TTC549 (cell line): ENCODE measurements around the gene RAP1A.
"Not testable (repeated sequence)": the region's sequence is repeated elsewhere in the genome, so short reads cannot be mapped to it uniquely, and the experiment has no call there.

Source experiments
- FAIRE-seq: peaks from 2 replicates; lab custom pipeline; 2012; peaks lifted over from hg19 to GRCh38; lab: Jason Lieb, UNC

Gene RAP1A

DNA sequence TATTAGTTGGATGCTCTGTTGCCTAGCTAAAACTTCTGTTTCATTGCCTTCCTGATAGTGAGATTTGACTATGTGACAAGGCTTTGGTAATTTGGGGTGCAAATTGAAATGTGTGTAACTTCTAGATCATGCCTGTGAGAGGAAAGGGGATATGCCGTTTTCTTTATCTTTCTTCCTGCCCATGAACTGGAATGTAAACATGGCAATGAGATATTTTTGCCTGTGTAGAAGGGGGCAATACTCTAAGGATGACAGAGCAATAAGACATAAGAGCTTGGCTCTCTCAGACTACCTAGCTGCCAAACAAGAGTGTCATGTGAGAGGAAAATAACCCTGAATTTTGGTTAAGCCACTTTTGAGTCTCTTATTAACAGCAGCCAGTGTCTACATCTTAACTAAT is 49.7 kb downstream of the RAP1A start:
- no peak for FAIRE-seq

DNA sequence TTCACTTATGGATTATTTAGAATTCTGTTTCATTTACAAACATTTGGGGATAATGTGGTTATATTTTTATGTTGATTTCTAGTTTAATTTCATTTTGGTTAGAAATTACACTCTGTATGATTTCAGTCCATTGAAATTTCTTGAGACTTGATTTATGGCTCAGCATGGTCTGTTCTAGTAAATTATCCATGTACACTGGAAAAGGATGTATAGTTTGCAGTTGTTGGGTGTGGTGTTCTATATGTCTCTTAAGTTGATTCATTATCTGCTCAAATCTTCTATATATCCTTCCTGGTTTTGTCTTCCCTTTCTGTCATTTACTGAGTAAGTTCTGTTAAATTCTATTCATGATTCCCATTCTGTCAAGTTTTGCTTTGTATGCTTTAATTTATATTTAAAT is 52.3 kb downstream of the RAP1A start:
- FAIRE-seq, result no peak

DNA sequence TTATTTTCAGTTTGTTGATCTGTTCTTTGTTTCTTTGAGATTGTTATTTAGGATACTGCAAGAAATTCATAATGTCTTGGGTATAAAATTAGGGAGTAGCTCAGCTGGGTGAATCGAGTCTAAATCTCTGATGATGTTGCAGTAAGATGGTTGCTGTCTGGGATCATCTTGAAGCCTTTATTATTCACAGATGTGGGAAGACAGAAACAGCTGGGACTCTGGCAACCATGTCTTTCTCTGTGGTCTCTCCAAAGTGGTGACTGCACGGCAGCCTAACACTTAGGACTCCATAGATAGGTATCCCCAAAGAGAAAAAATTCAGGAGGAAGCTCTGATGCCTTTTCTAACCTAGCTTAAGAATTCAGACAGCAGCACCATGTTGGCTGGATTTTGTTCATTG is 52.7 kb downstream of the RAP1A start:
- FAIRE-seq, result no peak

DNA sequence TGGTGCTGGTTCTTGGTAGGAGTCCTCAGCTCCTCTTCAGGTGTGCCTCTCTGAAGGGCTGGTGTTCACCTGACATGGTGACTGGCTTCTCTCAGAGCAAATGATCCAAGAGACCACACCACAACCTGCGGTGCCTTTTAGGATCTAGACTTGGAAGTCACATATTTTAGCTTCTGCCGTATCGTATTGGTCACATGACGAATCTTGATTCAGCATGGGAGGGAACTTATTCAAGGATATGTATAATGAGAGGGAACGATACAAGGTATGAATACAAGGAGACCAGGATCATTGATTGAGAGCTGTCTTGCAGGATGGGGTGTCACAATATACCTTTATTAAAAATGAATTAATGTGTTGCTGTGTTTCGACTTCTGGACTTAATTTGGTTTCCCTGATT is 58.0 kb downstream of the RAP1A start:
- FAIRE-seq, result no peak

DNA sequence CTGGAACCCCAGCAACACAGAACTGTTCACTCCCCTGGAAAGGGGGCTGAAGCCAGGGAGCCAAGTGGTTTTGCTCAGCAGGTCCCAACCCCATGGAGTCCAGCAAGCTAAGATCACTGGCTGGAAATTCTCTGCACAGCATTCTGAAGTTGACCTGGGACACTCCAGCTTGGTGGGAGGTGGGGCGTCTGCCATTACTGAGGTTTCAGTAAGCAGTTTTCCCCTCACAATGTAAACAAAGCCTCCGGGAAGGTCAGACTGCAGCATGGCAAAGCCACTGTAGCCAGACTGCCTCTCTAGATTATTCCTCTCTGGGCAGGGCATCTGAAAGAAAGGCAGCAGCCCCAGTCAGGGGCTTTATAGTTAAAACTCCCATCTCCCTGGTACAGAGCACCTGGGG is 60.0 kb downstream of the RAP1A start:
- no peak for FAIRE-seq

DNA sequence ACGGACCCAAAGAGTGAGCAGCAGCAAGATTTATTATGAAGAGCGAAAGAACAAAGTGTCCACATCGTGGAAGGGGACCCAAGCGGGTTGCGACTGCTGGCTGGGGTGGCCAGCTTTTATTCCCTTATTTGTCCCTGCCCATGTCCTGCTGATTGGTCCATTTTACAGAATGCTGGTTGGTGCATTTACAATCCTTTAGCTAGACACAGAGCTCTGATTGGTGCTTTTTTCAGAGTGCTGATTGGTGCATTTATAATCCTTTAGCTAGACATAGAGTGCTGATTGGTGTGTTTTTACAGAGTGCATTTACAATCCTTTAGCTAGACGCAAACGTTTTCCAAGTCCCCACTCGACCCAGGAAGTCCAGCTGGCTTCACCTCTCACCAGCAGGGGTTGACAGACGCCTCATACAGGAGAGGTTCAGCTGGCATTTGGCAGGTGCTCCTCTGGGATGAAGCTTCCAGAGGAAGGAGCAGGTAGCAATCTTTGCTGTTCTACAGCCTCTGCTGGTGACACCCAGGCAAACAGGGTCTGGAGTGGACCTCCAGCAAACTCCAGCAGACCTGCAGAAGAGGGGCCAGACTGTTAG is 60.7 kb downstream of the RAP1A start:
- not testable (repeated sequence) for FAIRE-seq

DNA sequence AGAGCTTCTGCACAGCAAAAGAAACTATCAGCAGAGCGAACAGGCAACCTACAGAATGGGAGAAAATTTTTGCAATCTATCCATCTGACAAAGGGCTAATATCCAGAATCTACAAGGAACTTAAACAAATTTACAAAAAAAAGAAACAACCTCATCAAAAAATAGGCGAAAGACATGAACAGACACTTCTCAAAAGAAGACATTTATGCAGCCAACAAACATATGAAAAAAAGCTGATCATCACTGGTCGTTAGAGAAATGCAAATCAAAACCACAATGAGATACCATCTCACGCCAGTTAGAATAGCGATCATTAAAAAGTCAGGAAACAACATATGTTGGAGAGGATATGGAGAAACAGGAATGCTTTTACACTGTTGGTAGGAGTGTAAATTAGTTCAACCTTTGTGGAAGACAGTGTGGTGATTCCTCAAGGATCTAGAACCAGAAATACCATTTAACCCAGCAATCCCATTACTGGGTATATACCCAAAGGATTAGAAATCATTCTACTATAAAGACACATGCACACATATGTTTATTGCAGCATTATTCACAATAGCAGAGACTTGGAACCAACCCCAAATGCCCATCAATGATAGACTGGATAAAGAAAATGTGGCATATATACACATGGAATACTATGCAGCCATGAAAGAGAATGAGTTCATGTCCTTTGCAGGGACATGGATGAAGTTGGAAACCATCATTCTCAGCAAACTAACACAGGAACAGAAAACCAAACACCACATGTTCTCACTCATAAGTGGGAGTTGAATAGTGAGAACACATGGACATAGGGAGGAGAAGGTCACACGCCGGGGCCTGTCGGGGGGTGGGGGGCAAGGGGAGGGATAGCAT is 65.9 kb downstream of the RAP1A start:
- FAIRE-seq, result not testable (repeated sequence)

DNA sequence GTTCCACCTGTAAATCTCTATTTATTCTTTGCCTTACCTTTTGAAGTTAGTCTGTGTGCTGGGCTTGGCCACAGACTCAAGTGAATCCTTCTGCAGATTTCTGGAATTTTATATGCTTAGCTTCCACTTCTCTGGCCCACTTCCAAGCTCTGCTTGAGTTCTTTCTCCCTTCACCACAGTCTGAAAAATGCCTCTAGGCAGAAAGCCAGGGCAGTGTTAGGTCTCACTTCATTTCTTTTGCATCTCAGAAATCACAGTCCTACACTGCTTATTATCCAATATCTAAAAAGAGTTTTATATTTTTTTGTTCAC is 70.7 kb downstream of the RAP1A start:
- FAIRE-seq, result no peak

DNA sequence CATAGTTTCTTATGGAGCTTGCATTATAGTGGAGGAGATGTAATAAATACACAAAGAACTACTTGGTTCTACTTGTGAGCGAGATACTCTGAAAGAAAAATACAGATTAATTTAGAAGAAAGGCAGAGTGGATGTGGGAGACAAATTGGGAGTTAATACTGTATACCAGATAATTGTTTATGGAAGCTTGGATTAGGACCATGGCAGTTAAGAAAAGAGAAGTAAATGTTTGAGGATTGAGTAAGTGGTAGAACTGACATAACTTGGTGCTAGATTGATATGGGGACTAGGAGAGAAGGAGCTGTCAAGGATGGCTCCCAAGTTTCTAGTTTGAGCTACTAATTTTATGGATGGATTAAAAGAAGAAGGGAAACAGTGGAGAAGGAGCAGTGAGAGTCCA is 72.3 kb downstream of the RAP1A start:
- FAIRE-seq, result no peak

DNA sequence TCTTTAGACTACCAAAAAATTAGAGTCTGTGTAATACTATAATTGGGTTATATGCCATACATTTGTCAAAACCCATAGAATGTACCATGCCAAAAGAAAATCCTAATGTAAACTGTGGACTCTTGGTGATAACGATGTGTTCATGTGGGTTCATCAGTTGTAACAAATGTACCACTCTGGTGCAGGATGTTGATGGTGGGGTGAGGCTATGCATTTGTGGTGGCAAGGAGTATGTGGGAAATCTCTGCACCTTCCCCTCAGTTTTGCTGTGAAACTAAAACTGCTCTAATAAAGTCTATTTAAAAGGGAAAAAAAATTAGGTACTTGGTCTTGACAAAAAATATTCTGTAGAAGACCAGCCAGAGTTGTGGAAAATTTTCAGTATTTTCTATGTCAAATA is 76.2 kb downstream of the RAP1A start:
- no peak for FAIRE-seq

DNA sequence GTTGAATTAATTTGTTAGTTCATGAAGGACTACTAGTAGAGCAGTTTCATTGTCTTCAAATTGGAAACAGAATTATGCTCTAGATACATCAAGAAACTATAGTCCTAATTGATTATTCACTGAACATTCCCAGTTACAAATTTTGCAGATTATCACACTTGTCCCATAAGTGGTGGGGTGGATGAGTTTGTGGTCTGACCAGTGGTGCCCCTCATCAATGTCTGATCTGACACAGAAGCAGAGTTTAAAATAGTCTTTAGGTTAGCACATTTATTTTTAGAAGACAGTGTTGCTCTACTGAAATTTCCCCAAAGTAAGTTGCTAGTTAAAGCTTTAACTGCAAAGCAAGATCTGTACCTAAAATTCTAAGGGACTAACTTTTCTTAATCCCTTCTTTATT is 76.7 kb downstream of the RAP1A start:
- no peak for FAIRE-seq

DNA sequence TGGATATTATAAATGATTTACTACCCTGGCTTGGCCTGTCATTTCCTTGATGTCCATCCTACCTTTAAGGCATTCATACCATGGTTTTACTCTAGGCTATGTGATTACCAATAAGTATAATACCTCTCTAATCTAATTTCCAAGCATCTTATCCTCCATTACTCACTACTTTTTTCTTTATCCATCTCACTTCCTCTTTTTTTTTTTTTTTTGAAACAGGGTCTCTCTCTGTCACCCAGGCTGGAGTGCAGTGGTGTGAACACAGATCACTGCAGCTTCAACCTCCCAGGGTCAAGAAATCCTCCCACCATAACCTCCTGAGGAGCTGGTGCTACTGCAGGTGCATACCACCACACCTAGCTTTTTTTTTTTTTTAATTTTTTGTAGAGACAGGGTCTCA is 79.7 kb downstream of the RAP1A start:
- FAIRE-seq, result no peak

DNA sequence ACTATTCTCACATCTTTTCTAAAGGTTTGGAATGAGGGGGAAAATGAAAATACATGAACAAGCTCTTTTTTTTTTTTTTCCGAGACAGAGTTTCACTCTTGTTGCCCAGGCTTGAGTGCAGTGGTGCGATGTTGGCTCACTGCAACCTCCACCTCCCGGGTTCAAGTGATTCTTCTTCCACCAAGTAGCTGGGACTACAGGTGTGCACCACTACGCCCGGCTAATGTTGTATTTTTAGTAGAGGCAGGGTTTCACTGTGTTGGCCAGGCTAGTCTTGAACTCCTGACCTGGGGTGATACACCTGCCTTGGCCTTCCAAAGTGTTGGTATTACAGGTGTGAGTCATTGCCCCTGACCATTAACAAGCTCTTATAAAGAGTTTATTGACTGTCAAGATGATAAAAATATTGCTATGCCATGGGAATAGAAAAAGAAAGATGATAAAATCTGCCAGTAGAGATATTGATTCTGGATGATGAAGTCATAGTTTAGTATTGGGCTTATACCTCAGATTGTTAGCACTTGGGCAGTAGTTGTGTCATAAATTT is 83.0 kb downstream of the RAP1A start:
- no peak for FAIRE-seq

DNA sequence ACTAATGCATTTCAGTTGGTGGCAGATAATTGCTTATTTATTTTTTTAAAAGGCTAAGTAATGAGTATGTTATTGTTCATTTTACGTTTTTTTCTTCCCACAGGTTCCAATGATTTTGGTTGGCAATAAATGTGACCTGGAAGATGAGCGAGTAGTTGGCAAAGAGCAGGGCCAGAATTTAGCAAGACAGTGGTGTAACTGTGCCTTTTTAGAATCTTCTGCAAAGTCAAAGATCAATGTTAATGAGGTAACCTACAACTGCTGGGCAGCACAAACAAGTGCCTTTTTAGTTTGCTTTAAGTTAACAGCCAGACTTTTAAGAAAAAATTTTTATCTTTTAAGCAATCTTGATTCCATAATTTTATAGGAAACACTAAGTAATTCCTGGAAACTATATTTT is 84.7 kb downstream of the RAP1A start:
- FAIRE-seq, result no peak

DNA sequence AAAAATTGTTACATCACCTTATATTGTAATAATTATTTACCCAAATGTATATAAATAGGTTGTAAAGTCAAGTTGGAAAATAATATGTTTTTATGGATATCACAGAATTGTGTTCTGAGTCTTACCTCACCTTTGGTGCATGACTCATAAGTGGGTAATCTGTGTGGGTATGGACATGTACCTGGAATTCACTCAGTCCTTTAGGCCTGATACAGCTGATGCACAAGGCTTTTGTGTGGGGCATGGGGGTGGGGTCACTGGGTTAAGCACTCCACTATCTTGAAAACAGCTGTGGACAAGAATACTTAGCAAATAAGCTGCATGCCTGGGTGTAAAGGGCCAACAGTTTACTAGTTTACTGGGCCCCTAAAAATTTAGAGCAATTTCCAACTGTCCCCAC is 85.2 kb downstream of the RAP1A start:
- no peak for FAIRE-seq

DNA sequence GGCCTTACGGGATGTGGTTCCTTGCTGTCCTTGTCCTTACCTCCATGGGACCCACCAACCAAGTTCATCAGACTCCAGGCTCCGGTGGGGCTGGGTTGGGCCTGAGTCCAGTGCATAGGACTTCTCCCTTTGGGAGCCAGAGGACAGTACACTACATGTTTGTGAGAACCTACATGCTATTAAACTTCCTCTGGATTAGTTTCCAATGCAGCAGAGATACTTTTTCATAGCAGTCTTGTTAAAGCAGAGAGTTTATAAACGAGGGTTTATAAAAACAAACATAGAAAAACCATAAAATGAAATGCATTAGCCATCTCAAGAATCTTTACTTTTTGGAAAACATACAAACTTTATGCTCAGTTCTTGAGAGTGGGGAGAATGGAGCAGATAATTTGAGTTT is 86.3 kb downstream of the RAP1A start:
- no peak for FAIRE-seq

DNA sequence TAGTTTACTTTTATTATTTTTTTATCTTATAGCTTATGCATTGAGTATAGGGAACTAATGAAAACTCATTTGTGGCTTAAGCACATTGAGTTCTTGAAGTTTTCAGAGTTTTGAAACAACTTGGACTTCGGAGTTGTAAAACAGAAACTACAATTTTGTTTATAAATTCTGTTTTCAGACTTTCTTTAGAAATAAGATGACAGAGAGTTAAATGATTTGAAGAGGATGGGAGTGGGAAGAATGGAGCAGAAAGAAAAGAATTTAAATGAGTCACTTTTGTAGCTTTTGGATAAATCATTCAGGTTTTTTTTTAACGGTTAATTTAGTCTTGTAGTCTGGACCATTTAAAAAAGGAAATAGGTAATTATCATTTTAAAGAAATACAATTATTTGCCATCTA is 87.3 kb downstream of the RAP1A start:
- no peak for FAIRE-seq

DNA sequence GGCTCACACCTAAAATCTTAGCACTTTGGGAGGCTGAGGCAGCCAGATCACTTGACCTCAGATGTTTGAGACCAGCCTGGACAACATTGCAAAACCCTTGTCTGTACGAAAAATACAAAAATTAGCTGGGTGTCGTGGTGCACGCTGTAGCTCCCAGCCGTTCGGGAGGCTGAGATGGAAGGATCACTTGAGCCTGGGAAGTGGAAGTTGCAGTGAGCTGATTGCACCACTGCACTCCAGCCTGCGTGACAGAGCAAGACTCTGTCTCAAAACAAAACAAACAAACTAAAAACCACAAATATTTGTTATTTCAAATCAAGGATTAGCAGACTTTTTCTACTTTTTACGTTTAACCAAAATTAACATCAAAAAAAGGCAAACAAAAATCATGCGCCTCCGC is 88.3 kb downstream of the RAP1A start:
- no peak for FAIRE-seq

DNA sequence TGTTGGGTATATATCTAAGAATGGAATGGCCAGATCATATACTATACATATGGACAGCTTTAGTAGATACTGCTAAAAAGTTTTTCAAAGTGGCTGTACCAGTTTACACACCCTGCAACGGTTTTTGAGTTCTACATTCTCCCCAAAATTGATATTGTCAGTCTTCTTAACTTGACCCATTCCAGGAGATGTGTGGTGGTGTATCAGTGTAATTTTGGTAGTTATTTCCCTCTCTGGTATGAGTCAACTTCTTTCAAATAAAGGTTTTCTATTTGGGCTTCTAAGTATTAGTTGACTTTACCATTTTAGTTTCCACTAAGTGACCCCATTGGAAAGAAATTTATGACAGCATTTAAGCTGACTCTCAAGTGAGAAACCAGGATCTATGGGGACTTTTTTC is 90.4 kb downstream of the RAP1A start:
- FAIRE-seq, result no peak

DNA sequence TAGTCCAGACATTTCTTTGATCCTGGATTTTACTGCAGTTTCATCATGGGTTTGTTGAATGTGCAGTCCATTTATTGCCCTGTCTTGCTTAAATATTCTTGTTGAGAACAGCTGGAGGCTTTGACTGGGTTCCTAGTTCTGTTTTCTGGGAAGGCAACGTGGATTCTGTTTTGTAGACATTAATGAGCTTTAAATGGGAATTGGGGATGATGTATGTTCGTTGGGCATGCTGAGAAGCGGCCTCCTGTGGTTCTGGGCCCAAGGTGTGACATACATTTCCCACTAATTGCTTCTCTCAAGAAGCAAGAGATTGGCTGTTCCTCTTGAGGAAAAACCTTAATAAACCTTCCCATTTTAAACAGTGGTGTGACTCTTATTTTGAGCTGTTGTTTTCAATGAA is 96.7 kb downstream of the RAP1A start:
- no peak for FAIRE-seq

DNA sequence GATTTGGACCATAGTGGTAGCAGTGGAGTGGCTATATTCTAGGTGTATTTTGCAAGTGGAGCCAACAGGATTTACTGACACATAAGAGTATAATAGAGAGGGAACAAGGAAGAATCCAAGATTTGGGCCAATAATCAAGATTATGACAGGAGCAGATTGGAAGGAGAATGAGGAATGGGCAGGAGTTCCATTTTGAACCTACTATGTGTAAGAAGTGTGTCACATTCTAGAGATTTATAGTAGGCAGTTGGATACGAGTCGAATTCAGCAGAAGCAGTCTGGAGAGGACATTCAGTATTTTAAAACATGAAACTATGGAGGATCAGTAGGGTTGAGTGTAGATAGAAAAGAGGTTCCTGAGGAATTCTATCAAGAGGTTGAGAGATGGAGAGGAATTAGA is 97.9 kb downstream of the RAP1A start:
- FAIRE-seq, result no peak

DNA sequence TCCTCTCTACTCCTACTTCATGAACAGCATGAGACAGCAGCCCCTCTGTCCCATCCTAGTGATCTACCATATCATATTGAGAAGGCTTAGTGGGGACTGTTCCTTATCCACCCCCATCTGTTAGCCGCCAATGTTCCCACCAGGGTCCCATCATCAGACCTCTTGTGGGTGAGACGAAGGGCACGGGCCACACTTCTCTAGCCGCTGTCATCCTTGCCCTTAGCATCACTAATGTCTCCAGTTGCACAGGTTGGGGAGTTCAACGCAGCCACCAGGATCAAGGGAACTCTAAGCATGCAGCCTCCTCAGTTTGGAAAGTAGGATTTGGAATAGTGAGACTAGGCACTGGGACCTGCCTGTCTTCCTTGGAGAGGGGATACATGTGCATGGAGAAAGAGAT is 99.5 kb downstream of the RAP1A start:
- no peak for FAIRE-seq

DNA sequence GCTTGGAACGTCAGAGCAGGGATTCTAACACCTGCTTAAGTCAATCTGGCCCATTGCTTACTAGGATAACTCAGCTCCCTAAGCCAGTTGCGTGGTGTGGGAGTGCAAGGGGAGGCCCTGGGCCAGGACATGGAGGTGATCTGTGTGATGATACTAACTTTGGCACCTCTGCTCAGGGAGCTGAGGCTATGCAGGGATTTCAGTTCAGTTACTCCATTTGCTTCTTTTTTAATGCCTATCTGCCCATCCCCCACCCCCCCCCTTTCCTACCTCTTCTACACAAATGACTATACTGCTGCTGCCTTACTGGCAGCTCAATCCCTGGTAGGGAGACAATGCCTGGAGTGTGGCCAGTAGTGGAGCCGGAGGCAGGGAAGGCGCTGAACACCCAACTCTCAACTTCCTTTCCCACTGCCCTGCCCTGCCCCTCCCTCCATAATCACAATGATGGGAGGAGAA is 100.1 kb downstream of the RAP1A start:
- FAIRE-seq, result no peak
